Liver (tissue), 3 donors: ENCODE measurements around the gene DRC1.

ENCODE experiments used
- JUND ChIP-seq, 2 donors: IDR thresholded peaks; 2 replicates each; pipeline ENCODE4 v1.6.1; 2016; ENCODE audit warnings: antibody characterized with exemption in 2 of 2
- SP1 ChIP-seq: IDR thresholded peaks from 2 replicates; pipeline ENCODE4 v1.6.1; 2018; ENCODE audit warnings: antibody characterized with exemption, mild to moderate bottlenecking
- TF ChIP-seq, protein P1 (sequence below): IDR thresholded peaks from 2 replicates; pipeline ENCODE4 v1.6.1; 2016; ENCODE audit warnings: antibody characterized with exemption
- TF ChIP-seq, protein P2 (sequence below): fragments of 150-350 bp; IDR thresholded peaks from 2 replicates; pipeline ENCODE4 v1.5.1; 2017; ENCODE audit warnings: improper control_type of control experiment, low read depth, low read length; ENCODE audit not compliant: missing input control
- donor health status: healthy.
- donor health status: healthy.

DNA sequence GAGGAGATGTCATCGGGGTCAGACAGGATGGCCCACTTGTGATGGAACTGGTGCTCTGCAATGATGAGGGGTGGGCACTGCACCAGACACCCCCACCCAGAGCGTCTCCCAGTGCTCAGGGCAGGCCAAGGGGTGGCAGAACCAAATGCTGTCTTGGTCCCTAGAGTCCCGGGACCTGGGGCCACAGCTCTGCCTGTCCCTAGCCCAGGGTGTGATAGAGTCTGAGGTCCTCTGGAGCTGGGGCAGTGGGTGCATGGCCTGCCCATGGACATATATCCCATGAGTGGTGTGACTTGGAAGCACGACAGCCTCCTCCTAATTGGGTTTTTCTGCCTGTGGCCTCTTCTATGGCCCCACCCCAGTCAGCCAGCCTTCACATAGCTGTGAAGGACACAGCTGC is 82.9 kb downstream of the DRC1 start:
- TF ChIP-seq, protein P1, sequence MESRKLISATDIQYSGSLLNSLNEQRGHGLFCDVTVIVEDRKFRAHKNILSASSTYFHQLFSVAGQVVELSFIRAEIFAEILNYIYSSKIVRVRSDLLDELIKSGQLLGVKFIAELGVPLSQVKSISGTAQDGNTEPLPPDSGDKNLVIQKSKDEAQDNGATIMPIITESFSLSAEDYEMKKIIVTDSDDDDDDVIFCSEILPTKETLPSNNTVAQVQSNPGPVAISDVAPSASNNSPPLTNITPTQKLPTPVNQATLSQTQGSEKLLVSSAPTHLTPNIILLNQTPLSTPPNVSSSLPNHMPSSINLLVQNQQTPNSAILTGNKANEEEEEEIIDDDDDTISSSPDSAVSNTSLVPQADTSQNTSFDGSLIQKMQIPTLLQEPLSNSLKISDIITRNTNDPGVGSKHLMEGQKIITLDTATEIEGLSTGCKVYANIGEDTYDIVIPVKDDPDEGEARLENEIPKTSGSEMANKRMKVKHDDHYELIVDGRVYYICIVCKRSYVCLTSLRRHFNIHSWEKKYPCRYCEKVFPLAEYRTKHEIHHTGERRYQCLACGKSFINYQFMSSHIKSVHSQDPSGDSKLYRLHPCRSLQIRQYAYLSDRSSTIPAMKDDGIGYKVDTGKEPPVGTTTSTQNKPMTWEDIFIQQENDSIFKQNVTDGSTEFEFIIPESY, result no peak
- TF ChIP-seq, protein P2, sequence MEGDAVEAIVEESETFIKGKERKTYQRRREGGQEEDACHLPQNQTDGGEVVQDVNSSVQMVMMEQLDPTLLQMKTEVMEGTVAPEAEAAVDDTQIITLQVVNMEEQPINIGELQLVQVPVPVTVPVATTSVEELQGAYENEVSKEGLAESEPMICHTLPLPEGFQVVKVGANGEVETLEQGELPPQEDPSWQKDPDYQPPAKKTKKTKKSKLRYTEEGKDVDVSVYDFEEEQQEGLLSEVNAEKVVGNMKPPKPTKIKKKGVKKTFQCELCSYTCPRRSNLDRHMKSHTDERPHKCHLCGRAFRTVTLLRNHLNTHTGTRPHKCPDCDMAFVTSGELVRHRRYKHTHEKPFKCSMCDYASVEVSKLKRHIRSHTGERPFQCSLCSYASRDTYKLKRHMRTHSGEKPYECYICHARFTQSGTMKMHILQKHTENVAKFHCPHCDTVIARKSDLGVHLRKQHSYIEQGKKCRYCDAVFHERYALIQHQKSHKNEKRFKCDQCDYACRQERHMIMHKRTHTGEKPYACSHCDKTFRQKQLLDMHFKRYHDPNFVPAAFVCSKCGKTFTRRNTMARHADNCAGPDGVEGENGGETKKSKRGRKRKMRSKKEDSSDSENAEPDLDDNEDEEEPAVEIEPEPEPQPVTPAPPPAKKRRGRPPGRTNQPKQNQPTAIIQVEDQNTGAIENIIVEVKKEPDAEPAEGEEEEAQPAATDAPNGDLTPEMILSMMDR, result no peak
- TF ChIP-seq JUND (IDR thresholded peaks at IDR 0.05) (no peak), SP1 (no peak)
